Anterior cingulate cortex (tissue), 58 donors: ENCODE results near the gene GNPTAB.
"Not testable (repeated sequence)": the region's sequence is repeated elsewhere in the genome, so short reads cannot be mapped to it uniquely, and the experiment has no call there.

Source experiments
- DNase-seq, 58 donors: peaks; one replicate each; lab custom pipeline; 2025; lab: John Stamatoyannopoulos, UW

GNPTAB gene

DNA sequence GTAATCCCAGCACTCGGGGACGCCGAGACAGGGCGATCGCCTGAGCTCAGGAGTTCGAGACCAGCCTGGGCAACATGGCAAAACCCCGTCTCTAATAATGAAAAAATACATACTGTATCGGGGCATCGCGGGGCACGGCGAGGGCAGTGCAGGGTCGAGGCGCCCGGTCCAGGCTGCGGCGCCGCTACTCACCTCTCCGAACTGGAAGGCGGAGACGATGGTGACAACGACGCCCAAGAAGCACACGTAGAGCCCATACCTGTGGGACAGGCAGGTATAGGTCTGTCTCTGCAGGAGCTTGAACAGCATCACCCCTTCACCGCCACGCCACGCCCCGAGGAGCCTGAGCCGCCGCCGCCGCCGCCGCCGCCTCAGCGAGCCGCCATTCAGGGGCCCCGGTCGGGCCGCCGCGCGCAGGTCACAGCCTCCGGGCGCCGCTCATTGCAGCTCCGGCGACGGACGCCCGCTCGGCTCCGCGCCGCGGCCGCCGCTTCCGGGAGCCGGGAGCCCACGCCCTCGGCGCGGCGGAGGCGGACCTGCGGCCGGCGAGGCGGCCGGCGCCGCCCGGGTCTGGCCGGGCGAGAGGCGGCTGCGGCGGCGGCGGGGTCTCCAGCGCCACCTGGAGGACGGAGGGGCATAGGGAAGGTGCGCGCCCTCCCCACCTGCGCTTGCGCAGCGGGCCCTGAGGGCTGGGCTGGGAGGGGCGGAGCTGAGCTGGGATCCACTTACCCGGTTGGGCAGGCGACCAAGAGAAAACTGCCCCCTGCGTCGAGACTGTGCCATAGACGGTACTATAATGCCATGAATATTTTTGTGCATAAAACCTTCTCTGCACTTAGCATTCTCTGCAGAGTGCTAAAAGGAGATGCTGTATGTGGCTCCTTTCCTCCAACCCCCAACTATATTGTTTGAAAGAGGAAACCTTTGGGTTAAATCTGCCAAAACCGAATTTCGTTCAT, at the start of gene GNPTAB:
TSS of gene GNPTAB (minus strand) at position 593 of the 959 bp plus-strand sequence. CDS start at position 309, 284 bp downstream.
- peak; percentile 35 to 94 (median 86) for DNase-seq

DNA sequence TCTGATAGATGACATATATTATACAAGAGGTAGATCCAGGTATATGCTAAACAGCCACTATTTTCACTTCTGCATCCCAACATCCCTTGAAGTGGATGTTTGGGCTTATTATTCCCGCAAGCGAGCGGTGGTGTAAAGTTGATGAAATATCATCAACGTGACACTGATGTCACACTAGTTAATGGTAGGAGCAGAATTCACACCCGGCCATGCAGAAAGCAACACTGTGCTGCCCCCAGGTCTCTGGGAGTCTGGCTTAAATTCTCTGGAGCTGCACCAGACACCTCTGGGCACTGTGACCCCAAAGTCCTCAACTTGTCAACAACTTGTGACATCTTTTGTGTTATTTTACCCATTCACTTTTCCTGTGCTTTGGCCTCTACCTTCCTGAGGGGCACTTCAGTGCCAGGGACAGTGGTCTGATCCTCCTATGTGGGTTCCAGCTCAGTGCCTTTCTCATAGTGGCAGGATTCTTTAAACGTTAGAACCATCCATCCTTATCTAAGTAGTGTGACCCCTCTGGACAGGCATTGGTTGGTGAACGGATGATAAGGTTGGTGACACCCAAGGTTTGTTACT, 47.6 kb upstream of the GNPTAB start:
- no peak for DNase-seq

DNA sequence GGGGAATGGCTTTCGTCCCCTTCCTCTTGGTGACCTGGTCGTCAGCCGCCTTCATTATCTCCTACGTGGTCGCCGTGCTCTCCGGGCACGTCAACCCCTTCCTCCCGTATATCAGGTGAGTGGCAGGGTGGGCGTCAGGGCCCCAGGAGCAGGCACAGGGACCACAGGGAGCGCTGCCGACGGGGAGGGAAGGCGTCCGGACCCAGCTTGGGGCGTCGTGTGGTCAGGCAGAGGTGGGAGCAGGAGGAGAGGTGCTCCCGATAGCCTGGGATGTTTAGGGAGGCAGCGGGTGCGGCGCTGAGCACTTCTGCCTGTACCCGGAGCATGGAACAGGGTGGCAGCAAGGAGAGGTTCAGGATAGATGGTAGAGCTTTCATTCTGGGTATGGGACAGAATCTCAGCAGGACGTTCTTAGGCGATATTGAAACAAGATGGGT, 47.1 kb upstream of the GNPTAB start:
- DNase-seq = peak in 4 of 58 donors; percentile 18 to 43 (median 33)

DNA sequence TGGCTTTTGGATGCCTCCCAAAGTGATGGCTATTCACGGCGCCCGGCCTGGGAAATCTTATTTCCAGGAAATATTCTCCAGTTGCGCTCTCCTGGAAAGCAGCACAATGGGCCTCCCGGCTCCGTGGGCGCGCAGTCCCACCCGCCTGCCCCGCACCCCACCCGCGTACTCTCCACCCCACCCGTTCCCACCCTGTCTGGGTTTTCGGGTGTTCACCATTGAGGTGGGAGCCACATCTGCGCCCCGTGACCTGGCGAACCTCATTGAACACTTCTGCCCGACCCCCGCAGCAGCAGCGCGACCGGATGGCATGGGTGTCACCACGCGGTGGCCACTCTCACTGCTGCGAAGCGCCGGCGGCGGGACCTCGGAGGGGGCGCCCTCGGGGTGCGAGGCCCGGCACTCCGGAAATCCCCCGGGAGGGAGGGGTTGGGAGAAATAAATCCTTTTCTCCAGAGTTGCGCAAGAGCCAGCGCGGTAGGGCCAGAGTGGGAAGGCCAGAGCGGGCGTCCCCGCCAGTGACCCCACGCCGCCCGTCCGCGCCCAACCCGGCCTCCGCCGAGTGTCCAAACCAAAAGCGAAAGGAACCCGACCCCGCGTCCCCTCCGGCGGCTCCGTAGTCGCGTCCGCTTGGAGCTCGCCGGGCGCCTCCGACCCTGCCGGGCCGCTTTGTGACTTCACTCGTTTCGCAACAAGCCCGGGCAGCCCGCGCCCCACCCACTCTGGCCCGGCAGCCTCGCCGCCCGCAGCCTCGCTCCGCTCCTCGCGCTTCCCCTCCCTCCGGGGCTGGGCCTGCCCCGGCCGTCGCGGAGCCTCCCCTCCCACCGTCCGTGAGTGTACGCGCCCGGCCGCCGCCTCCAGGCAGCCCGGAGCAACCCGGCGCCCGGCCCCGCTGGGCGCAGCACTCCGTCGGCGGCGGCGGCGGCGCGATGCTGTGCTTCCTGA, 46.4 kb upstream of the GNPTAB start, which contains the start of gene DRAM1:
TSS of gene DRAM1 (plus strand) at position 720 of the 945 bp plus-strand sequence. CDS start at position 930, 210 bp downstream.
- DNase-seq = peak in 51 of 58 donors; percentile 14 to 79 (median 49)

DNA sequence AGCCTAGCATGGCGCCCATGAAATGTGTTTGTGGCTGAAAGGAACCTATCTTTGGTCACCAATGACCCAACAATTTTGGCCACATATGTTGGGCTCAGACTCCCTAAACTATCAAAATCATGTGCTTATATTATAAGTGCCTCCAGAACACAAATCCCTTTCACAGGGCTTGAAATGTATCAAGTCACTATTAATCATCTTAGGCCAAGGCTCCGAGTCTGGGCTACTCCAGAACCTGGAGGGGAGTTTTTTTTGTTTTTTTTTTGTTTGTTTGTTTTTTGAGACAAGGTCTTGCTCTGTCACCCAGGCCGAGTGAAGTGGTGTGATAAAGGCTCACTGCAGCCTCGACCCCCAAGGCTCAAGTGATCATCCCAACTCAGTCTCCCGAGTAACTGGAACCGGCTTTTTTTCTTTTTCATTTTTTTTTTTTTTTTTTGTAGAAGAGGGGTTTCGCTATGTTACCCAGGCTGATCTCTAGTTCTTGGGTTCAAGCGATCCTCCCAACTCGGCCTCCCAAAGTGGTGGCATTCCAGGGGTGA, 45.6 kb upstream of the GNPTAB start:
- DNase-seq = no peak

DNA sequence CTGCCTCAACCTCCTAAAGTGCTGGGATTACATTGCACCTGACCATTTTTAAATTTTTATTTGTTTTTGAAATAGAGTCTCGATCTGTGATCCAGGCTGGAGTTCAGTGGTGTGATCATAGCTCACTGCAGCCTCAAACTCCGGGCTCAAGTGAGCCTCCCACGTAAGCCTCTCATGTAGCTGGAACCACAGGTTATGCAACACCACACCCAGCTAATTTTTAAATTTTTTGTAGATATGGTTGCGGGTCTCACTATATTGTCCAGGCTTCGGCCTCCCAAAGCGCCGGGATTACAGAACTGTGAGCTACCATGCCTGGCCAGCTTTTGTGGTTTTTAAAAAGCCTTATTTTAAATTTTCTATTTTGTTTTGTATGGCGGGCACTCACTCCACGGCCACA, 44.4 kb upstream of the GNPTAB start:
- no peak for DNase-seq

DNA sequence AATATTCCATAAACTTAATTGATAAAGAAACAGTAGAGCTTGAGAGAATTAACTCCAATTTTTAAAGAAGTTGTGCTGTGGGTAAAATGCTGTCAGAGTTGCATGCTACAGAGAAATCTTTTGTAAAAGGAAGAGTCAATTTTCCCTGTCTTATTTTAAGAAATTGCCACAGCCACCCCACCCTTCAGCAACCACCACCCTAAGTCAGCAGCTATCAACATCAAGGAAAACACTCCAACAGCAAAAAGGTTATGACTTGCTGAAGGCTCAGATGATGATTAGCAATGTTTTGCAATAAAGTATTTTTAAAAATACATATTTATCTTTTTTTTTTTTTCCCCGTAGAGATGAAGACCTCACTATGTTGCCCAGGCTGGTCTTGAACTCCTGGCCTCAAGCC, 40.2 kb upstream of the GNPTAB start:
- no peak for DNase-seq

DNA sequence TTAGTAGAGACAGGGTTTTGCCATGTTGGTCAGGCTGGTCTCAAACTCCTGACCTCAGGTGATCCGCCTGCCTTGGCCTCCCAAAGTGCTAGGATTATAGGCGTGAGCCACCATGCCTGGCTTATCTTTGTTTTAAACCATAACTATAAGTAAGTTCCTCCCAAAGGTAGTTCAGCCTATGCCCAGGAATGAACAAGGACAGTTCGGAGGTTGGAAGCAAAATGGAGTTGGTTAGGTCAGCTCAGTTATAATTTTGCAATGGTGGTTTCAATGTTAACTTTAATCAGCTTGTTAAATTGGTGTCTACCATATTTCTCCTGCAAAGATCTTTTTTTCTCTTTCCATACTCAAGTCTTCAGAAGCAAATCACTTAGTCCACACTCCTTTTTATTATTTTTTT, 36.9 kb upstream of the GNPTAB start:
- DNase-seq = not testable (repeated sequence)

DNA sequence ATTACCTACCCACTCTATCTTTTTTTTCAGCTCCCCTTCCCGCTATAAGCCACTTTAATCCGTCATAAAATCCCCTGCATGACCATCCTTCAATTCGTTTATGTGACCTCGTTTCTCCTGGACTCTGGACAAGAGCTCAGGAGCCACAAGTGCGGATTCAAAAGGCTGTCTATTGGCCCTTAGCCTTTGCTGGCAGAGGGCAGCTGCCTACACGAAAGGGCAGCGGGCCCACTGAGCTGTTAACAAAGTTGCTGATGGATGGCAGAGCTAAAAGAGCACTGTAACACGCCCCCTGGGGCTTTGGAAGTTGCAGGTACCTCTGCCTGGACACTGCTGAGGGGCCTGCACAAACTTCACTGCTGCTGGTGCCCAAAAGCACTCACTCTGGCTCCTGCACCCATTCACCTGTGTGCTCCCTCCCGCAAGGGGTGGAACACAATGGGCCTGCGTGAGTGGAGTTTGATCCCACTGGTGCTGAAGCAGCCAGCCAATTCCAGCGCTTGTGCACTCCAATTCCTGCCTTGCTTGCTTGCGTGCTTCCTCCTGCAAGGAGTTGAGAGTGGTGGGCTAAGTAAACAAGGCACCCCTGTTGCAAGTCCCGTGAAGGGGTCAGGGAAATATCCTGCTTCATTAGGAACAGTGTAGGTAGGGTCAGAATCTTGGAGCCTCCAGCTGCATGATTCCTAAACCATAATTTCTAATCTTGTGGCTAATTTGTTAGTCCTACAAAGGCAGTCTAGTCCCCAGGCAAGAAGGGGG, 36.0 kb upstream of the GNPTAB start:
- no peak for DNase-seq

DNA sequence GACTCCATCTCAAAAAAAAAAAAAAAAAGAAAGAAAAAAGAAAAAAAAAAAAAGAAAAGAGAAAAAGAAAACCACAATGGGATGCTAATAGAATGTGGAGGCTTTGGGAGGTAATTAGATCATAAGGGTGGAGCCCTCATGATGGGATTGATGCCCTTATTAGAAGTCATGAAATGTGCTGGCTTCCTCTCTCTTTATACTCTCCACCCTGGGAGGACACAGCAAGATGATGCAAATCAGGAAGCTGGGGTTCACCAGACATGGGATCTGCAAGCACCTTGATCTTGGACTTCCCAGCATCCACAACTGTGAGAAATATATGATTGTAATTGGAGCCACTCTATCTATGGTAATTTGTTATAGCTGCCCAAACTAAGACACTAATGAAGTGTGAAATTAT, 33.2 kb upstream of the GNPTAB start:
- no peak for DNase-seq

DNA sequence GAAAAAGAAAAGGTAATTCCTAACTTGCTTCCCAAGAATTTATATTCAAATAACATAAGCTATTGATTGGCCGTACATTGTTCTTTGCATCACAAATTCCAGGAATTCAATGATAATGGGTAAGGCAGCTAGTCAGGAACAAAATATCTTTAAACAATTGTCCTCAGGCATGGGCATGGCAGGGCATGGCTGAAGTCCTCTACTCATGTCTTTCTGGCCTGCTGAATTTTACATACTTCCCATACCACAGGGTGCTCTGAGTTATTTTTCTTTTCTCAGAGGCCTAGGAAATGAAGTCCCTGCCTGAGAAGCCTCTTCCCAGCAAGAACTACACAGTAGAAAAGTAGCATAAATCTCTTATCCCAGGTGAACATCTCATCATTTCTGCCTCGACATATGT, 31.5 kb upstream of the GNPTAB start:
- DNase-seq = no peak

DNA sequence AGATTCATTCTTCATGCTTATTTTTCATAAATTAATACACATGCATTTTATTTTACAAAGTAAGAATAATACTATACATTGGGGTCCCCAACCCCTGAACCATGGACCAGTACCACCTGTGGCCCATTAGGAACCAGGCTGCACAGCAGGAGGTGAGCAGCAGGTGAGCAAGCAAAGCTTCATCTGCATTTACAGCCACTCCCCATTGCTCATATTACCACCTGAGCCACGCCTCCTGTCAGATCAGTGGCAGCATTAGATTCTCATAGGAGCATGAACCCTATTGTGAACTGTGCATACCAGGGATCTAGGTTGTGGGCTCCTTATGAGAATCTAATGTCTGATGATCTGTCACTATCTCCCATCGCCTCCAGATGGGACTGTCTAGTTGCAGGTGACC, 30.9 kb upstream of the GNPTAB start:
- DNase-seq = not testable (repeated sequence)

DNA sequence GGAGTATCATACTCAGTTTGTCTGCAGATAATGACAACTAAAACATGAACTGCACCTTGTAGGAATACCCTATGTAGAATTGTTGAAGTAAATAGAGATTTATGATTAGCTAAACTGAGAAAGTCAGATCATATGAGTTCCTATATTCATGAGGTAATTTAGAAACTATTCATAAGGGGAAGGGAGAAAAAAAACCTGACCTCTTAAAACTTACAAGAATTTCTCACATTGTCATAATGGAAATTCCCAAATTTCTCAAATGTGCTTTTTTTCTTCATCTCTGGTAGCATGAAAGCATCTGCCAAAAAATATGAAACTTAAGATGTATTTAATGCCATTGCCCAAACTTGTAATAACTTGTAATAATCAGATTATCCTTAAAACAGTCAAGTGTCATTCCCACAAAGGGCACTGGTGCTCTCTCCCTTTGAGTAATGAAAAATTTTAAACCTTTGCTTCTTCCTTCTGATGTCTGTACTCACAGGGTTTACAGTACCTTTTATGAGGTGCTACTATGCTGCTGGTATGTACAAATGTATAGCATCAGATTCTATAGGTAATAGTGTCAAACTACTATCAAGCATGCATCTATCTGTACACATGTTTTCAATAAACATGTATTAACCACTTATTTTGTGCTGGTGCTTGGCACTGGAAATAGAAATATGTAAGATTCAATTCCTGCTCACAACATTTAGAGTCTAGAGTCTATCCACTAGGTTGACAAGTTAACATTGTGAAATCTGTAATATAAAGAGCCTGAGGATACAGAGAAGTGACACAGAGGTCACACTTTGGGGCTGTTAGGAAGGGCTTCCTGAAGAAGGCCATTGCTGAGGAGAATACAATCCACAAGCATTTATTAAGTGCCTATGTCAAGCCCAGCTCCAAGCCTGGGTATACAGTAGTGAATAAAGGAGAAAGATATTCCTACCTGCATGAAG, 29.2 kb upstream of the GNPTAB start:
- DNase-seq = no peak

DNA sequence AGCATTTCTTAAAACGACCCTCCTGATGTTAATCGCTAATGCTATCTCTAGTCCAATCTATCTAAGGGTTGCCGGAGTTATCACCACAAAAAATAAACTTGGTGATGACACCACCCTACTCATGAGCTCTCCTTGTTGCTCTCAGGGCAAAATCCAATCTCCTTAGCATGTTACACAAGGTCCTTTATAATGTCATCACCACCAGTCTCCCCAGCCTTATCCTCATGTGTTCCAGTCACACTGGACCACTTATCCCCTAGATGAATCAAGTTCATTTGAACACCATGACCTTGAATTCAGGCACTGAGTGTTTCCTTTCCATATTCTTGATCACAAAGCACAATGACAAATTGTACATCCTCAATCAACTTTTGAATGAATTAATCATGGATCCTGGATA, 27.6 kb upstream of the GNPTAB start:
- DNase-seq = no peak

DNA sequence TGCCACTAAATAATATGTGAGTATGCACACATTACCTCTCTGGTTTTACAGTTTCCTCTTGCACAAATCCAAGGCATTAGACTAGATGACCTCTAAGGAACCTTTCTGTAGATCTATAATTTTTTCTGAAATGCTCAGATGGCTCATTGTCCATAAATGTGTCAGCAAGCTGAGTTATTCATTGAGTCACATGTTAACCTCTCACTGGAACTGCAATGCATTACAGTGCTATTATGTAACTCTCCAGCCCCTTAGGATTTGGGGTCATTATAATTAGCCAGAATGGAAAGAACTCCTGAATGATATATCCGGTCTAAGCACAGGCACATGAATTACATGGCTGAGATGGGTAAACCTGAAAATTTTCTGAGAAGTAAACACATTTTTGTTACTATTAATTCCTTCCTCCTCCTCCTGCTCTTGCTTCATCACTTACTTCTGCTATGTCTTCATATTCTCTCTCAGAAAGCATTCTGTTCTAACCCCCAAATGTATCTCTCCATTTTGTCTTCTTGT, 26.3 kb upstream of the GNPTAB start:
- DNase-seq = no peak

DNA sequence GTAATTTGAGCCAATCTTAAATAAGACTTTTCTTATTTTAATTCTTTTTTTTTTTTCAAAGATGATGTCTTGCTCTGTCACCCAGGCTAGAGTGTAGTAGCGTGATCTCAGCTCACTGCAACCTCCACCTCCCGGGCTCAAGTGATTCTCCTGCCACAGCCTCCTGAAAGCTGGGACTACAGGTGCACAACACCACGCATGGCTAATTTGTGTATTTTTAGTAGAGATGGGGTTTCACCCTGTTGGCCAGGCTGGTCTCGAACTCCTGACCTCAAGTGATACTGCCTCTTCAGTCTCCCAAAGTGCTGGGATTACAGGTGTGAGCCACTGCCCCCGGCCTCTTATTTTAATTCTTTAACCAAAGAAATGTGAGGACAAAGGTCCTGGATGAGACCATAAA, 25.9 kb upstream of the GNPTAB start:
- DNase-seq = not testable (repeated sequence)

DNA sequence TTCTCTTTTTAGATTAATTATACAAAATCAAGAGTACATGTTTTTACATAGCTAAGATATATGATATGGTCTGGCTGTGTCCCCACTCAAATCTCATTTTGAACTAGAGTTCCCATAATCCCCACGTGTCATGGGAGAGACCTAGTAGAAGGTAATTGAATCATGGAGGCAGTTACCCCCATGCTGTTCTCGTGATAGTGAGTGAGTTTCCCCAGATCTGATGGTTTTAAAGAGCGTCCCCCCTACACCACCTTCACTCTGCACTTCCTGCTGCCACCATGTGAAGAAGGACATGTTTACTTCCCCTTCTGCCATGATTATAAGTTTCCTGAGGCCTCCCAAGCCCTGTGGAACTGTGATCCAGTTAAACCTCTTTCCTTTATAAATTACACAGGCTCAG, 25.2 kb upstream of the GNPTAB start:
- no peak for DNase-seq

DNA sequence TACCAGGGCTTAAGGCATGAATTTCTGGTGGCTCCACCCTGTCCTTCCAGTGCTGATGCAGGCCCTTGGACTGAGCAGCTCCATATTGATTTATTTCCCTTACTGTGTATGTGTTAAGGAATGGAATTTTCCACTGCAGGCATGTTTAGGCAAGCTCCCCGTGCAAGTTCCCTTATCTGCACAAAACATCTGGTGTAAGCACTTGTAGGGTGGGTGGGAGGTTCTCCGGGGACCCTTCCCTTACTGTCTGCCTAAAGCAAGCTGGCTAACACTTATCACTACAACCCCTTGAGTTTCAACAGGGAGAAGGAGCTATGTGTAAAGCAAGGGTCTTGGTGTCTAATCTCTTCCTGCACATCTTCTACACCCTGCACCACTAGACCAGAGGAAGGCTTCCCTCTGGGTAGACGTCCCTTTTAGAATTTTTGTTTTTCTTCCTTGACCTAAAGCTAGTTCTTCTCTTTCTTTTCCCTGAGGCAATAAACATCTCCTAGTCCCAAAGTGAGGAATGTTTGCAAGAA, 24.7 kb upstream of the GNPTAB start:
- no peak for DNase-seq
